OCI-LY7 (cell line): ENCODE results near the gene ABCC1. TPM values are rescaled to one million over a fixed set of nuclear protein-coding genes. Genes with fewer than 3 reads are reported as not detected.

Experiments used
- BruUV-seq: library from RNA; stranded (reverse); fragments of 400-500 nt; replicated peaks from 2 replicates; lab custom pipeline; 2021; lab: Mats Ljungman, UMichigan
- CTCF ChIA-PET: fragments of 300-600 bp; sonication (Branson Sonifier 250); formaldehyde crosslinking; loops from one replicate; lab custom pipeline; 2022; ENCODE audit warnings: antibody characterized with exemption; ENCODE audit not compliant: unreplicated experiment; lab: Charles Lee
- POLR2A ChIA-PET: fragments of 300-600 bp; sonication (Branson Sonifier 250); formaldehyde crosslinking; loops from one replicate; lab custom pipeline; 2022; ENCODE audit warnings: antibody characterized with exemption; lab: Charles Lee
- DNase-seq: peaks from one replicate; pipeline ENCODE4 v3.0.0-alpha.2; 2015; ENCODE audit warnings: low spot score
- H2AFZ ChIP-seq: fragments of 200-600 bp; sonication (generic), shearing (Covaris generic); 2 replicates; pipeline ENCODE4 v1.6.1; 2014; ENCODE audit warnings: mild to moderate bottlenecking, antibody characterized with exemption, low read length, moderate library complexity
- H3K27ac ChIP-seq: fragments of 200-600 bp; sonication (generic); 2 replicates; pipeline ENCODE4 v1.5.1; 2014; ENCODE audit warnings: mixed run types, low read depth, mild to moderate bottlenecking, moderate library complexity, low read length, inconsistent platforms; ENCODE audit not compliant: poor library complexity, severe bottlenecking
- H3K36me3 ChIP-seq: fragments of 200-600 bp; sonication (generic); 2 replicates; pipeline ENCODE4 v1.6.1; 2014; ENCODE audit warnings: mild to moderate bottlenecking, antibody characterized with exemption, low read length, moderate library complexity, mixed read lengths; ENCODE audit not compliant: insufficient read depth
- H3K4me1 ChIP-seq: fragments of 200-600 bp; sonication (generic); 2 replicates; pipeline ENCODE4 v1.5.1; 2014; ENCODE audit warnings: mild to moderate bottlenecking, low read length; ENCODE audit not compliant: insufficient read depth, poor library complexity, severe bottlenecking
- H3K4me2 ChIP-seq: fragments of 200-600 bp; sonication (generic); 2 replicates; pipeline ENCODE4 v1.6.1; 2014; ENCODE audit warnings: mild to moderate bottlenecking, low read length
- H3K4me3 ChIP-seq: fragments of 200-600 bp; sonication (generic); 2 replicates; pipeline ENCODE4 v1.5.1; 2014; ENCODE audit warnings: mild to moderate bottlenecking, low read depth, low read length; ENCODE audit not compliant: poor library complexity, severe bottlenecking
- H3K79me2 ChIP-seq: fragments of 200-600 bp; sonication (generic); 2 replicates; pipeline ENCODE4 v1.6.1; 2016; ENCODE audit warnings: low read depth, mild to moderate bottlenecking, low read length, moderate library complexity, mixed read lengths; ENCODE audit not compliant: insufficient read depth
- H3K9me2 ChIP-seq: fragments of 200-600 bp; sonication (generic); 2 replicates; pipeline ENCODE4 v1.6.1; 2016; ENCODE audit warnings: mild to moderate bottlenecking, low read length, mixed read lengths; ENCODE audit not compliant: insufficient read depth
- H3K9me3 ChIP-seq: fragments of 200-600 bp; sonication (generic); 2 replicates; pipeline ENCODE4 v1.6.1; 2014; ENCODE audit warnings: mild to moderate bottlenecking, mixed run types, low read length, mixed read lengths
- H4K20me1 ChIP-seq: fragments of 200-600 bp; sonication (generic); 2 replicates; pipeline ENCODE4 v1.6.1; 2014; ENCODE audit warnings: mild to moderate bottlenecking, antibody characterized with exemption, low read length, moderate library complexity, mixed read lengths; ENCODE audit not compliant: insufficient read depth
- CTCF ChIP-seq: fragments of 200-600 bp; sonication (generic); conservative IDR thresholded peaks from 2 replicates; pipeline ENCODE4 v1.5.1; 2014; ENCODE audit warnings: mild to moderate bottlenecking, antibody characterized with exemption, low read length, moderate library complexity, mixed read lengths
- EZH2phosphoT487 ChIP-seq: fragments of 200-600 bp; sonication (generic); IDR thresholded peaks from 2 replicates; pipeline ENCODE4 v1.6.1; 2018; ENCODE audit warnings: low read depth, borderline replicate concordance, mild to moderate bottlenecking, mixed run types, antibody characterized with exemption, low read length, moderate library complexity, mixed read lengths
- intact Hi-C: fragments of 100-400 bp; cut with micrococcal nuclease; formaldehyde crosslinking; loops from one replicate; pipeline ENCODE4 v1.10.0; 2022; ENCODE audit not compliant: unreplicated experiment
- total RNA-seq, 2 experiments: library from RNA; depleted of rRNA in 1 of 2; stranded (reverse); fragments of >200 nt in 1 of 2; shearing (Covaris generic) in 1 of 2; gene quantifications; 2 replicates each; pipeline ENCODE4 v1.2.3, GENCODE V29; 2014 to 2022

Gene ABCC1
- total RNA-seq, 2 experiments from 2014 or later = 39.9 to 71.8 TPM

DNA sequence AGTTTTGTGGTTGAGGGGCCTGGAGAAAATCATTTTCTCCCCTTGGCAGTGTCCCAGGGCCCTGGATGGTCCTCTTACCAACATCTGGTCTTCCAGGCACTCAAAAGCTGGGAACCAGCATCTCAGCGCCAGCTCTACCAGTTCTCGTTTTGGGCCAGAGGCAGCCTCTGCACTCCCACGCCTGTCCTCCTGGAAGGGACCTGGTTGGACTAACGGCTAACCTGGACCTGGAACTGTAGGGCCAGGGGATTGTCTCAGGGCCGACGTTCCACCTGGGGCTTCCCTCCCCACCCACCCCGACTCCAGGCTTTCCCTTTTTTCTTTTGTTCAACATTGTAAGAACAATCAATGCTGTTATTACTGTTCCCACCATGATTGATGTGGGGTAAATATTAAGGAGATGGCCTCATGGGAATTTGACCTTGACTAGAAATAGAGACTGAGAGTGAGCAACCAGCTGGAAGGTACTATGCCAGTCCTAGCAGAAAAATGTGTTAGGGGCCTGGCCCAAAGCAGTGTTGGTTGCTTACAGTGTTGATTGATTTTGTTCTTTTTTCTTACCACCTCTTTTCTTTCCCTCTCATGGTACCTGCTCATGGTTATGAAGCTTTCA, 192.5 kb downstream of the ABCC1 start:
- H3K27ac ChIP-seq = no peak overlapping the region
- CTCF ChIA-PET = no interaction called here
- H4K20me1 ChIP-seq = no peaks in the 10 kb centered on the region
- no peak overlapping the region for H3K4me2 ChIP-seq
- no TSS peak for BruUV-seq
- no peak for DNase-seq
- POLR2A ChIA-PET = no interaction called here
- no peaks in the 10 kb centered on the region for H3K4me1 ChIP-seq
- H3K9me2 ChIP-seq = no peaks in the 10 kb centered on the region
- H3K79me2 ChIP-seq = no peaks in the 10 kb centered on the region
- peaks cover 85% of the 10 kb centered on the region for H3K36me3 ChIP-seq
- intact Hi-C loops = no loop called here
- no peak overlapping the region for H2AFZ ChIP-seq
- no peak overlapping the region for H3K4me3 ChIP-seq
- no peaks in the 10 kb centered on the region for H3K9me3 ChIP-seq
- TF ChIP-seq EZH2phosphoT487 = no peak
- no peak for TF ChIP-seq CTCF

- POLR2A ChIA-PET = no interaction called here
- Histone ChIP-seq H3K36me3 (peaks cover 72% of the 10 kb centered on the region), H3K9me3 (no peaks in the 10 kb centered on the region), H3K9me2 (no peaks in the 10 kb centered on the region), H4K20me1 (no peaks in the 10 kb centered on the region), H3K79me2 (no peaks in the 10 kb centered on the region), H3K4me1 (peaks cover 10% of the 10 kb centered on the region), H3K4me2 (no peak overlapping the region), H3K4me3 (no peak overlapping the region), H2AFZ (no peak overlapping the region), H3K27ac (no peak overlapping the region)
- intact Hi-C loops = no loop called here
- CTCF ChIA-PET = no interaction called here
- TF ChIP-seq CTCF (peak; percentile 76), EZH2phosphoT487 (no peak)
- peak; percentile 58 for DNase-seq
- no TSS peak for BruUV-seq
Observed at GRCh38 chr16:16143038-16143763, 193.8 kb downstream of the ABCC1 start.

DNA sequence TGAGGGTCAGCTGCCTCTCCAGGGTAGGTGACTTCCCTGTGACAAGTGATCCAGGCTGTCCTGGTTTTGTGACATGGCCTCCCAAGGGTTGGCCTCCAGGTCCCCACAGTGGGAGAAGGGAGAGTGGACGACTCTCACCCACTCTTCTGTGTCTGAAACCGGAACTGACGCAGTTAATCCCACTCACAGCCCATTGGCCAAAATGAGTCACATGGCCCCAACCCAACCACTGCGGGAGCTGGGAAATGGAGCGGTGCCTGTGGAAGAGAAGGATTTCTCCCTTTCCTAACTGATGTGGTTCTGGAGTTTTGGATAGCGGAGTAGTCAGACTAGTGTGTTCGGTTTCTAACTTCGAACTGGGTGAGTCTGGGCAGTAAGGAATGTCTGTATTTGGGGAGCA, 194.5 kb downstream of the ABCC1 start:
- CTCF ChIA-PET = no interaction called here

More for the DNA sequence above, 194.5 kb downstream of the ABCC1 start:
- H3K79me2 ChIP-seq = no peaks in the 10 kb centered on the region
- H3K4me1 ChIP-seq = peaks cover 12% of the 10 kb centered on the region
- H2AFZ ChIP-seq = no peak overlapping the region
- no peak overlapping the region for H3K27ac ChIP-seq
- DNase-seq = no peak
- no peaks in the 10 kb centered on the region for H3K9me3 ChIP-seq
- no peaks in the 10 kb centered on the region for H4K20me1 ChIP-seq
- peaks cover 65% of the 10 kb centered on the region for H3K36me3 ChIP-seq
- no TSS peak for BruUV-seq
- no peak overlapping the region for H3K4me2 ChIP-seq
- no peaks in the 10 kb centered on the region for H3K9me2 ChIP-seq
- H3K4me3 ChIP-seq = no peak overlapping the region
- intact Hi-C loops = no loop called here
- POLR2A ChIA-PET = no interaction called here
- TF ChIP-seq EZH2phosphoT487 = no peak
- TF ChIP-seq CTCF = no peak
